HUDEP-2 (cell line): Measurements from ENCODE around the gene SORBS2.

ENCODE experiments used
- DNase-seq, 76 experiments: peaks; one replicate each; lab custom pipeline; 2025; ENCODE audit not compliant: unreplicated experiment in 76 of 76; lab: John Stamatoyannopoulos, UW

SORBS2 gene

DNA sequence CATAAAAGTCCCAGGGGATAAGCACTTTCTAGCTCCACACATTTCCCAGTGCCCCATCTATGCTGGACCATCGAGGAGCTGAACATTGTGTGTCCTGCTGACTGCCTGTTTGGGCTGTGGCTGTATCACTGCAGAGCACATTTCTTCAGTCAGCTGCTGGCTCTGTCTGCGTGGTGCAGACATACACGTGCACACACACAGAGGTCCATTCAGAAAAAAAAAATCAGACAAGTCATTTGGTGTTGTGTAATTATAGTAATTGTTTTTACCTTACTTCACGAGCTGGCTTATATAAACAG, 275.6 kb downstream of the SORBS2 start:
- no peak for DNase-seq

DNA sequence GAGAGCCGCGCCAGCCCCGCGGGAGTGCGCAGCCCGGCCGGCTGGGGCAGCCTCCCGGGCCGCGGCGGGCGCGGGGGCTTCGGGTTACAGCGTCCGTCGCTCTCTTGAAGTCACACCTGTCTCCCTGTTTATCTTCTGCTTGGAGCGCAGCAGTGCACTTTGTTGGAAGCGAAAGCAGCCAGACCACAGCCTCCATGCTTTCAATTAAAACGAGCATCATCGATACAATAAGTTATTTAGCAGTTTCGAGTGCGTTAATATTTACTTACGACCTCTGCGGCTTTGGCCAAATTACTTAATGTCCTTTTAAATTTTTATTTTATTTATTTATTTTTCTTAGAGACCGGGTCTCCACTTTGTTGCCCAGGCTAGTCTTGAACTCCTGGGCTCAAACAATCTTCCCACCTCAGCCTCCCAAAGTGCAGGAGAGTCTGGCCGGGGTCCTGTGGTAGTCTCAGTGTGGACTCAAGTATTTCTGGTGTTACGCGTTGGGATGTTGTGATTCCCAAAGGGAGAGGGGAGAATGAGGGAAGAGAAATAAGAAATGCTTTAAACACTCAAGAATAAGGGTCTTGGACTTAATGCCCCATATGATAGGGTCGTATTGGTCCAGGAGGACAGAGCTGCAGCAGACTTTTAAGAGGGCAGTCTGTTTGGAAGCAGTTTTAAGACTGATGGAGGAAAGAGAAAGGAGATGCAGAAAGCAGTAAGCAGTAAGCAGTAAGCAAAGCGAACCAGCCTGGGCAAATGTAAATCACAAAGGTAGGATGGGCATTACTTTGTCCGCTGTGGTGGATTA, 276.2 kb downstream of the SORBS2 start:
- no peak for DNase-seq
